GM12878 (cell line): ENCODE results near the gene ASTN1. TPM values are rescaled to one million over a fixed set of nuclear protein-coding genes. Genes with fewer than 3 reads are reported as not detected.

ENCODE experiments used
- ATAC-seq: fragments of 200-7000 bp; cut with Tn5 transposase; 3 replicates; pipeline ENCODE4 v1.9.1; 2020; ENCODE audit warnings: mild to moderate bottlenecking, moderate library complexity
- BruUV-seq: library from RNA; stranded (reverse); fragments of 400-500 nt; replicated peaks from 2 replicates; lab custom pipeline; 2021; lab: Mats Ljungman, UMichigan
- CTCF ChIA-PET: fragments of 300-600 bp; sonication (Branson Sonifier 250); formaldehyde crosslinking; extraction: SDS; loops from one replicate; lab custom pipeline; 2021; ENCODE audit warnings: inconsistent platforms; lab: Yijun Ruan, JAX
- POLR2A ChIA-PET: fragments of 350-600 bp; formaldehyde crosslinking; extraction: SDS; loops from one replicate; lab custom pipeline; 2021; ENCODE audit warnings: inconsistent platforms; lab: Charles Lee
- RAD21 ChIA-PET: fragments of 300-600 bp; sonication (Branson Sonifier 250); formaldehyde crosslinking; loops from one replicate; lab custom pipeline; 2023; ENCODE audit warnings: antibody characterized with exemption; ENCODE audit not compliant: unreplicated experiment; lab: Charles Lee
- SMC1A ChIA-PET: fragments of 300-600 bp; sonication (Branson Sonifier 250); formaldehyde crosslinking; loops from one replicate; lab custom pipeline; 2023; ENCODE audit not compliant: unreplicated experiment, uncharacterized antibody; lab: Charles Lee
- DNase-seq: peaks from one replicate; pipeline ENCODE4 v3.0.0-alpha.2; 2011; ENCODE audit warnings: low read depth, low spot score
- FAIRE-seq: peaks from 3 replicates; lab custom pipeline; 2011; peaks lifted over from hg19 to GRCh38; lab: Jason Lieb, UNC
- H2AFZ ChIP-seq: 2 replicates; pipeline ENCODE4 v1.6.0; 2011; ENCODE audit warnings: low read depth, low read length, control low read depth; ENCODE audit not compliant: control insufficient read depth
- H3K27ac ChIP-seq: 2 replicates; pipeline ENCODE4 v1.5.1; 2011; ENCODE audit warnings: control low read depth; ENCODE audit not compliant: control insufficient read depth, insufficient read depth
- H3K27me3 ChIP-seq, 2 experiments: replicated peaks in 1 of 2; 2 replicates each; pipeline versions ENCODE4 v1.6.0 to v1.6.1; 2011; ENCODE audit warnings: low read length in 1 of 2; ENCODE audit not compliant: control insufficient read depth in 2 of 2, insufficient read depth in 2 of 2
- H3K36me3 ChIP-seq, 2 experiments: 2 replicates each; pipeline ENCODE4 v1.5.1; 2011; ENCODE audit warnings: low read length in 1 of 2; ENCODE audit not compliant: control insufficient read depth in 2 of 2, insufficient read depth in 2 of 2
- H3K4me1 ChIP-seq: 2 replicates; pipeline ENCODE4 v1.6.1; 2011; ENCODE audit warnings: mild to moderate bottlenecking, low read length, moderate library complexity, mixed read lengths; ENCODE audit not compliant: control insufficient read depth, insufficient read depth
- H3K4me2 ChIP-seq: 2 replicates; pipeline ENCODE4 v1.6.0; 2011; ENCODE audit warnings: control low read depth; ENCODE audit not compliant: control insufficient read depth, insufficient read depth
- H3K4me3 ChIP-seq: fragments of 200-600 bp; sonication (generic); 2 replicates; pipeline ENCODE4 v1.5.1; 2016
- H3K79me2 ChIP-seq: 2 replicates; pipeline ENCODE4 v1.6.0; 2011; ENCODE audit warnings: low read length; ENCODE audit not compliant: control insufficient read depth, insufficient read depth
- H3K9ac ChIP-seq: 2 replicates; pipeline ENCODE4 v1.8.0; 2011; ENCODE audit warnings: low read length, control low read depth, mixed read lengths; ENCODE audit not compliant: control insufficient read depth, insufficient read depth
- H3K9me3 ChIP-seq: replicated peaks from 3 replicates; pipeline ENCODE4 v1.5.1; 2011; ENCODE audit warnings: mild to moderate bottlenecking, low read length; ENCODE audit not compliant: control insufficient read depth, insufficient read depth
- H4K20me1 ChIP-seq: 2 replicates; pipeline ENCODE4 v1.6.0; 2011; ENCODE audit not compliant: control insufficient read depth, insufficient read depth
- FOXM1 ChIP-seq: IDR thresholded peaks from 2 replicates; pipeline ENCODE4 v1.6.1; 2012; ENCODE audit warnings: low read depth, mild to moderate bottlenecking, inconsistent platforms, low read length, moderate library complexity
- HDAC6 ChIP-seq: fragments of 200-600 bp; sonication (generic); IDR thresholded peaks from one replicate; pipeline ENCODE4 v1.8.0; 2017; ENCODE audit warnings: antibody characterized with exemption; ENCODE audit not compliant: unreplicated experiment
- MEF2A ChIP-seq: IDR thresholded peaks from 2 replicates; pipeline ENCODE4 v1.6.1; 2011; ENCODE audit warnings: low read depth, mild to moderate bottlenecking, low read length, moderate library complexity; ENCODE audit not compliant: insufficient read depth
- USF1 ChIP-seq: IDR thresholded peaks from 2 replicates; pipeline ENCODE4 v1.6.1; 2011; ENCODE audit warnings: borderline replicate concordance, low read depth, mild to moderate bottlenecking, moderate library complexity, mixed read lengths, low read length; ENCODE audit not compliant: insufficient read depth; ENCODE audit errors: extremely low read length
- YBX1 ChIP-seq: fragments of 450-650 bp; IDR thresholded peaks from 2 replicates; pipeline ENCODE4 v1.6.1; 2016; ENCODE audit warnings: antibody characterized with exemption
- in situ Hi-C: fragments of 300-500 bp; cut with MboI; formaldehyde crosslinking; loops from 9 replicates; pipeline ENCODE4 v1.14.3; 2018; ENCODE audit warnings: mixed read lengths
- intact Hi-C: fragments of 100-400 bp; cut with micrococcal nuclease; formaldehyde crosslinking; loops from one replicate; pipeline ENCODE4 v1.14.2; 2022; ENCODE audit not compliant: unreplicated experiment
- polyA plus RNA-seq, 11 experiments: library from polyadenylated mRNA; depleted of rRNA in 4 of 11; unstranded in 6 of 11; stranded (reverse) in 5 of 11; fragments of >200 nt; fragmentation: Nextera tagmentation in 4 of 11; fragmentation: Illumina TruSeq in 1 of 11; extraction: Ambion mirVana in 4 of 11; extraction: Trizol in 1 of 11; gene quantifications; 1 replicate in 1 of 11; 2 replicates in 10 of 11; pipeline versions ENCODE4 v1.2.1 to v1.2.3, GENCODE V29; 2011 to 2016; ENCODE audit warnings: inconsistent platforms in 2 of 11, missing spikeins in 2 of 11, low read depth in 1 of 11
- total RNA-seq, 4 experiments: library from RNA; depleted of rRNA in 3 of 4; stranded (reverse); fragments of >200 nt in 3 of 4; fragmentation: Illumina TruSeq in 1 of 4; extraction: Trizol in 1 of 4; gene quantifications; 2 replicates each; pipeline versions ENCODE4 v1.2.1 to v1.2.3, GENCODE V29; 2013 to 2021
- TF ChIP-seq, protein P1 (sequence below): IDR thresholded peaks from 2 replicates; pipeline ENCODE4 v1.6.1; 2011; ENCODE audit warnings: mild to moderate bottlenecking, low read depth, low read length, moderate library complexity; ENCODE audit not compliant: insufficient replicate concordance
- TF ChIP-seq, protein P2 (sequence below), 3 experiments: IDR thresholded peaks in 2 of 3; conservative IDR thresholded peaks in 1 of 3; 2 replicates each; pipeline ENCODE4 v1.5.1; 2011; ENCODE audit warnings: low read depth in 3 of 3, low read length in 3 of 3, mild to moderate bottlenecking in 3 of 3, control low read depth in 2 of 3, moderate library complexity in 2 of 3, inconsistent platforms in 1 of 3, mixed read lengths in 1 of 3; ENCODE audit not compliant: control insufficient read depth in 2 of 3, insufficient read depth in 1 of 3; ENCODE audit errors: extremely low read depth in 1 of 3

Gene ASTN1
- total and polyA plus RNA-seq, 10 of the 15 experiments (the other 5 are each of a cell fraction or from before 2014, with no cell fraction given), result 0.04 TPM; not detected in 9

DNA sequence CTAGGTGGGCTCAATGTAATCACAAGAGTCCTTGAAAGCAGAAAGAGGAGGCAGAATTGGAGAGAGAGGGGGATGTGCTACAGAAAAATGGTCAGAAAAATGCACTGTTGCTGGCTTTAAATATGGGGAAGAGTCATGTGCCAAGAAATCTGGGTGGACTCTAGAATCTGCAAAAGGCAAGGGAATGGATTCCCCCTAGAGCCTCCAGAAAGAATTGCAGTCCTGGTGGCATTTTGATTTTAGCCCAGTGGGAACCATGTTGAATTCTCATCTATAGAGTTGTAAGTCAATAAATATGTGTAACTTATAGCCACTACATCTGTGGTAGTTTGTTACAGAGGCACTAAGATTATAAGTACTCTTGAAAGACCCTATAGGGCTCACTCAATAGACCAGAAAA lies 210.3 kb downstream of the ASTN1 start:
- DNase-seq, result no peak
- no peaks in the 10 kb centered on the region for H3K79me2 ChIP-seq
- no peaks in the 10 kb centered on the region for H3K36me3 ChIP-seq
- H3K27ac ChIP-seq, result no peak overlapping the region
- ChIA-PET POLR2A (no interaction called here), CTCF (interaction anchor here (1.0 kb wide), 1 partner anchor 52 kb away, joined by 3 read pairs; no protein-coding TSS in a partner anchor), SMC1A (no interaction called here), RAD21 (no interaction called here)
- no peak overlapping the region for H3K4me3 ChIP-seq
- no peaks in the 10 kb centered on the region for H3K4me1 ChIP-seq
- no peak overlapping the region for H2AFZ ChIP-seq
- no peak overlapping the region for H3K9ac ChIP-seq
- H3K27me3 ChIP-seq, result no peaks in the 10 kb centered on the region
- H3K4me2 ChIP-seq, result no peak overlapping the region
- TF ChIP-seq YBX1 (no peak), USF1 (no peak), FOXM1 (no peak), MEF2A (no peak), HDAC6 (no peak)
- TF ChIP-seq, protein P1, sequence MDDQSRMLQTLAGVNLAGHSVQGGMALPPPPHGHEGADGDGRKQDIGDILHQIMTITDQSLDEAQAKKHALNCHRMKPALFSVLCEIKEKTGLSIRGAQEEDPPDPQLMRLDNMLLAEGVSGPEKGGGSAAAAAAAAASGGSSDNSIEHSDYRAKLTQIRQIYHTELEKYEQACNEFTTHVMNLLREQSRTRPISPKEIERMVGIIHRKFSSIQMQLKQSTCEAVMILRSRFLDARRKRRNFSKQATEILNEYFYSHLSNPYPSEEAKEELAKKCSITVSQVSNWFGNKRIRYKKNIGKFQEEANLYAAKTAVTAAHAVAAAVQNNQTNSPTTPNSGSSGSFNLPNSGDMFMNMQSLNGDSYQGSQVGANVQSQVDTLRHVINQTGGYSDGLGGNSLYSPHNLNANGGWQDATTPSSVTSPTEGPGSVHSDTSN, result no peak
- TF ChIP-seq, protein P2, sequence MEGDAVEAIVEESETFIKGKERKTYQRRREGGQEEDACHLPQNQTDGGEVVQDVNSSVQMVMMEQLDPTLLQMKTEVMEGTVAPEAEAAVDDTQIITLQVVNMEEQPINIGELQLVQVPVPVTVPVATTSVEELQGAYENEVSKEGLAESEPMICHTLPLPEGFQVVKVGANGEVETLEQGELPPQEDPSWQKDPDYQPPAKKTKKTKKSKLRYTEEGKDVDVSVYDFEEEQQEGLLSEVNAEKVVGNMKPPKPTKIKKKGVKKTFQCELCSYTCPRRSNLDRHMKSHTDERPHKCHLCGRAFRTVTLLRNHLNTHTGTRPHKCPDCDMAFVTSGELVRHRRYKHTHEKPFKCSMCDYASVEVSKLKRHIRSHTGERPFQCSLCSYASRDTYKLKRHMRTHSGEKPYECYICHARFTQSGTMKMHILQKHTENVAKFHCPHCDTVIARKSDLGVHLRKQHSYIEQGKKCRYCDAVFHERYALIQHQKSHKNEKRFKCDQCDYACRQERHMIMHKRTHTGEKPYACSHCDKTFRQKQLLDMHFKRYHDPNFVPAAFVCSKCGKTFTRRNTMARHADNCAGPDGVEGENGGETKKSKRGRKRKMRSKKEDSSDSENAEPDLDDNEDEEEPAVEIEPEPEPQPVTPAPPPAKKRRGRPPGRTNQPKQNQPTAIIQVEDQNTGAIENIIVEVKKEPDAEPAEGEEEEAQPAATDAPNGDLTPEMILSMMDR (IDR thresholded peaks at IDR 0.05 in 2 of 3, conservative IDR thresholded peaks at IDR 0.05 in 1 of 3; ENCODE audit: control insufficient read depth in 2 of 3, extremely low read depth in 1 of 3, insufficient read depth in 1 of 3, low read depth in 3 of 3, low read length in 3 of 3), result peak; percentile 15 to 33 (median 21); a peak in 4 of 6 replicates
- no peaks in the 10 kb centered on the region for H3K9me3 ChIP-seq
- BruUV-seq, result no TSS peak
- no peak for FAIRE-seq
- in situ Hi-C loops, result no loop called here
- intact Hi-C loops, result no loop called here
- ATAC-seq, result peak; percentile 40; the same call in 1 of the 3 replicates
- H4K20me1 ChIP-seq, result no peaks in the 10 kb centered on the region
